OCI-LY7 (cell line): Measurements from ENCODE around the gene FCAMR. TPM values are rescaled to one million over a fixed set of nuclear protein-coding genes. Genes with fewer than 3 reads are reported as not detected.

Source experiments
- BruUV-seq: library from RNA; stranded (reverse); fragments of 400-500 nt; replicated peaks from 2 replicates; lab custom pipeline; 2021; lab: Mats Ljungman, UMichigan
- CTCF ChIA-PET: fragments of 300-600 bp; sonication (Branson Sonifier 250); formaldehyde crosslinking; loops from one replicate; lab custom pipeline; 2022; ENCODE audit warnings: antibody characterized with exemption; ENCODE audit not compliant: unreplicated experiment; lab: Charles Lee
- POLR2A ChIA-PET: fragments of 300-600 bp; sonication (Branson Sonifier 250); formaldehyde crosslinking; loops from one replicate; lab custom pipeline; 2022; ENCODE audit warnings: antibody characterized with exemption; lab: Charles Lee
- DNase-seq: peaks from one replicate; pipeline ENCODE4 v3.0.0-alpha.2; 2015; ENCODE audit warnings: low spot score
- H2AFZ ChIP-seq: fragments of 200-600 bp; sonication (generic), shearing (Covaris generic); 2 replicates; pipeline ENCODE4 v1.6.1; 2014; ENCODE audit warnings: mild to moderate bottlenecking, antibody characterized with exemption, low read length, moderate library complexity
- H3K27ac ChIP-seq: fragments of 200-600 bp; sonication (generic); 2 replicates; pipeline ENCODE4 v1.5.1; 2014; ENCODE audit warnings: mixed run types, low read depth, mild to moderate bottlenecking, moderate library complexity, low read length, inconsistent platforms; ENCODE audit not compliant: poor library complexity, severe bottlenecking
- H3K36me3 ChIP-seq: fragments of 200-600 bp; sonication (generic); 2 replicates; pipeline ENCODE4 v1.6.1; 2014; ENCODE audit warnings: mild to moderate bottlenecking, antibody characterized with exemption, low read length, moderate library complexity, mixed read lengths; ENCODE audit not compliant: insufficient read depth
- H3K4me1 ChIP-seq: fragments of 200-600 bp; sonication (generic); 2 replicates; pipeline ENCODE4 v1.5.1; 2014; ENCODE audit warnings: mild to moderate bottlenecking, low read length; ENCODE audit not compliant: insufficient read depth, poor library complexity, severe bottlenecking
- H3K4me2 ChIP-seq: fragments of 200-600 bp; sonication (generic); 2 replicates; pipeline ENCODE4 v1.6.1; 2014; ENCODE audit warnings: mild to moderate bottlenecking, low read length
- H3K4me3 ChIP-seq: fragments of 200-600 bp; sonication (generic); 2 replicates; pipeline ENCODE4 v1.5.1; 2014; ENCODE audit warnings: mild to moderate bottlenecking, low read depth, low read length; ENCODE audit not compliant: poor library complexity, severe bottlenecking
- H3K79me2 ChIP-seq: fragments of 200-600 bp; sonication (generic); 2 replicates; pipeline ENCODE4 v1.6.1; 2016; ENCODE audit warnings: low read depth, mild to moderate bottlenecking, low read length, moderate library complexity, mixed read lengths; ENCODE audit not compliant: insufficient read depth
- H3K9me2 ChIP-seq: fragments of 200-600 bp; sonication (generic); 2 replicates; pipeline ENCODE4 v1.6.1; 2016; ENCODE audit warnings: mild to moderate bottlenecking, low read length, mixed read lengths; ENCODE audit not compliant: insufficient read depth
- H3K9me3 ChIP-seq: fragments of 200-600 bp; sonication (generic); 2 replicates; pipeline ENCODE4 v1.6.1; 2014; ENCODE audit warnings: mild to moderate bottlenecking, mixed run types, low read length, mixed read lengths
- H4K20me1 ChIP-seq: fragments of 200-600 bp; sonication (generic); 2 replicates; pipeline ENCODE4 v1.6.1; 2014; ENCODE audit warnings: mild to moderate bottlenecking, antibody characterized with exemption, low read length, moderate library complexity, mixed read lengths; ENCODE audit not compliant: insufficient read depth
- CTCF ChIP-seq: fragments of 200-600 bp; sonication (generic); conservative IDR thresholded peaks from 2 replicates; pipeline ENCODE4 v1.5.1; 2014; ENCODE audit warnings: mild to moderate bottlenecking, antibody characterized with exemption, low read length, moderate library complexity, mixed read lengths
- EZH2phosphoT487 ChIP-seq: fragments of 200-600 bp; sonication (generic); IDR thresholded peaks from 2 replicates; pipeline ENCODE4 v1.6.1; 2018; ENCODE audit warnings: low read depth, borderline replicate concordance, mild to moderate bottlenecking, mixed run types, antibody characterized with exemption, low read length, moderate library complexity, mixed read lengths
- intact Hi-C: fragments of 100-400 bp; cut with micrococcal nuclease; formaldehyde crosslinking; loops from one replicate; pipeline ENCODE4 v1.10.0; 2022; ENCODE audit not compliant: unreplicated experiment
- total RNA-seq, 2 experiments: library from RNA; depleted of rRNA in 1 of 2; stranded (reverse); fragments of >200 nt in 1 of 2; shearing (Covaris generic) in 1 of 2; gene quantifications; 2 replicates each; pipeline ENCODE4 v1.2.3, GENCODE V29; 2014 to 2022

FCAMR gene
- total RNA-seq, 2 experiments from 2014 or later = not detected

GRCh38 chr1:207001492-207002245 is 31.4 kb upstream of the FCAMR start:
- CTCF ChIA-PET = no interaction called here
- Histone ChIP-seq H3K27ac (no peak overlapping the region), H4K20me1 (no peaks in the 10 kb centered on the region), H3K9me3 (no peaks in the 10 kb centered on the region), H3K4me3 (no peak overlapping the region), H3K36me3 (no peaks in the 10 kb centered on the region), H3K9me2 (no peaks in the 10 kb centered on the region), H3K4me2 (no peak overlapping the region), H3K79me2 (no peaks in the 10 kb centered on the region), H3K4me1 (no peaks in the 10 kb centered on the region), H2AFZ (no peak overlapping the region)
- no peak for TF ChIP-seq EZH2phosphoT487
- TF ChIP-seq CTCF = no peak
- no TSS peak for BruUV-seq
- POLR2A ChIA-PET = no interaction called here
- intact Hi-C loops = loop anchor here (10.0 kb wide), 1 partner anchor 73 kb away; no protein-coding TSS in a partner anchor
- no peak for DNase-seq

- Histone ChIP-seq H2AFZ (no peak overlapping the region), H3K27ac (no peak overlapping the region), H3K9me3 (no peaks in the 10 kb centered on the region), H3K79me2 (no peaks in the 10 kb centered on the region), H3K9me2 (no peaks in the 10 kb centered on the region), H3K4me1 (no peaks in the 10 kb centered on the region), H3K36me3 (no peaks in the 10 kb centered on the region), H4K20me1 (no peaks in the 10 kb centered on the region), H3K4me3 (no peak overlapping the region), H3K4me2 (no peak overlapping the region)
- no TSS peak for BruUV-seq
- DNase-seq = no peak
- CTCF ChIA-PET = no interaction called here
- intact Hi-C loops = loop anchor here (10.0 kb wide), 1 partner anchor 74 kb away; no protein-coding TSS in a partner anchor
- POLR2A ChIA-PET = no interaction called here
- TF ChIP-seq EZH2phosphoT487 = no peak
- no peak for TF ChIP-seq CTCF
These were observed 30.5 kb upstream of the FCAMR start for GRCh38 chr1:207000651-207001291.

- no peak overlapping the region for H2AFZ ChIP-seq
- H3K36me3 ChIP-seq = no peaks in the 10 kb centered on the region
- ChIA-PET CTCF (no interaction called here), POLR2A (interaction anchor here (0.5 kb wide), 1 partner anchor 141 kb away, joined by 5 read pairs; no protein-coding TSS in a partner anchor)
- no peak for DNase-seq
- H3K79me2 ChIP-seq = no peaks in the 10 kb centered on the region
- intact Hi-C loops = no loop called here
- no peaks in the 10 kb centered on the region for H4K20me1 ChIP-seq
- no peaks in the 10 kb centered on the region for H3K9me2 ChIP-seq
- BruUV-seq = no TSS peak
- no peaks in the 10 kb centered on the region for H3K9me3 ChIP-seq
- no peak overlapping the region for H3K27ac ChIP-seq
- no peak overlapping the region for H3K4me2 ChIP-seq
- no peaks in the 10 kb centered on the region for H3K4me1 ChIP-seq
- H3K4me3 ChIP-seq = no peak overlapping the region
- no peak for TF ChIP-seq EZH2phosphoT487
- TF ChIP-seq CTCF = no peak
These were observed 28.6 kb upstream of the FCAMR start for GRCh38 chr1:206998816-206999215.
